Parathyroid adenoma (tissue), 2 donors: ENCODE data around the gene AATK.
"Not testable (repeated sequence)": the region's sequence is repeated elsewhere in the genome, so short reads cannot be mapped to it uniquely, and the experiment has no call there.

Experiments used
- H2AFZ ChIP-seq: fragments of 300-600 bp; sonication (generic); one replicate; pipeline ENCODE4 v1.7.0; 2017; ENCODE audit warnings: antibody characterized with exemption, mild to moderate bottlenecking
- H3K27ac ChIP-seq: fragments of 300-600 bp; sonication (generic); one replicate; pipeline ENCODE4 v1.7.0; 2017
- H3K27me3 ChIP-seq: fragments of 300-600 bp; sonication (generic); one replicate; pipeline ENCODE4 v1.7.0; 2017; ENCODE audit warnings: low read length; ENCODE audit not compliant: control insufficient read depth, insufficient read depth
- H3K36me3 ChIP-seq: fragments of 300-600 bp; sonication (generic); one replicate; pipeline ENCODE4 v1.7.0; 2017; ENCODE audit warnings: low read length; ENCODE audit not compliant: control insufficient read depth, insufficient read depth
- H3K4me1 ChIP-seq: fragments of 300-600 bp; sonication (generic); one replicate; pipeline ENCODE4 v1.7.0; 2017; ENCODE audit warnings: control low read depth
- H3K4me2 ChIP-seq: fragments of 300-600 bp; sonication (generic); one replicate; pipeline ENCODE4 v1.7.0; 2017; ENCODE audit warnings: low read length
- H3K4me3 ChIP-seq: fragments of 300-600 bp; sonication (generic); one replicate; pipeline ENCODE4 v1.7.0; 2017; ENCODE audit warnings: low read depth, low read length
- H3K79me2 ChIP-seq: fragments of 300-600 bp; sonication (generic); one replicate; pipeline ENCODE4 v1.7.0; 2017; ENCODE audit warnings: control low read depth
- H3K9ac ChIP-seq: fragments of 300-600 bp; sonication (generic); one replicate; pipeline ENCODE4 v1.7.0; 2017; ENCODE audit warnings: mild to moderate bottlenecking
- H3K9me3 ChIP-seq: fragments of 300-600 bp; sonication (generic); one replicate; pipeline ENCODE4 v1.7.0; 2017; ENCODE audit warnings: low read length; ENCODE audit not compliant: control insufficient read depth
- TF ChIP-seq, protein P1 (sequence below): fragments of 300-600 bp; sonication (generic); IDR thresholded peaks from one replicate; pipeline ENCODE4 v1.7.0; 2017; ENCODE audit warnings: antibody characterized with exemption, mild to moderate bottlenecking
- donor health status: primary hyperparathyroidism.

AATK gene

DNA sequence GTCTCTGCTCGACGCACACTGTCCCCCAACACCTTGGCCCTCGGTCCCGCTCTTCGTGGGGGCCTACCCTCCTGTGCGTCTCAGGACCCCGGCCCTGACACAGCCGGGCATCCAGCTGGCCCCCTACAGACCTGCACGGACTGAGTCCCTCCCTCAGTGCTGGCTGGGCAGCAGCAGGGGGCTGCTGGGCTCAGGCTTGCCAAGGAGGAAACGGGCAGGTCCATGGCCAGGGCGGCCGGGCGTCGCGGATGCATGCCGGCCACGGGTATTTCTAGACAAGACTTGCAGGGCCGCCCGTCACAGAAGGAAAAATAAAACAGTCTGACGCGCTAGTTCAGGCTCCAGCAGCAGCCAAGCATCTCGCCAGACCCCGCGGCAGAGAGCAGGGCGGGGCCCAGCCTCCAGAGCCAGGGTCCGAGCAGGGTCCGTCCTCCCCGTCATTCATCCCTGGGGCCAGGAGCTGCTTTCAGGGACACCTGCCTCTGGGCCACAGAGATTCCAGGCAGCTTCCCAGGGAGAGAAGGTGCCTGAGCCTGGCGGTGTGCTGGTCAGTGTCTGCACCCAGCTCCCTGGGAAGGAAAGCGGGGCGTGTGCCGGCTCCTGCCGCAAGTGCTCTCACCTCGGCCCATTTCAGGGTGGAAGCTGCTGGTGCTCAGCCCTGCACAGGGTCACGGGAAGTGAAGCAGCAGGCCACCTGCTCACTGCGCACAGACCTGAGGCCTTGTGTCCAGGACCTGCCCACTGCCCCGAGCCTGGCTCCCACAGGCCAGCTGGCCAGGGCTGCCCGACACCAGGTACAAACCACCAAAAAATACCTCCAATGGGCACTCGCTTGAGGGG lies 8.0 kb downstream of the AATK start:
- Histone ChIP-seq H3K9me3 (no peaks in the 10 kb centered on the region), H3K27me3 (no peaks in the 10 kb centered on the region), H3K9ac (no peak overlapping the region), H3K27ac (no peak overlapping the region), H2AFZ (no peak overlapping the region), H3K4me1 (no peaks in the 10 kb centered on the region), H3K4me2 (no peak overlapping the region), H3K36me3 (no peaks in the 10 kb centered on the region), H3K79me2 (no peaks in the 10 kb centered on the region), H3K4me3 (no peak overlapping the region)
- TF ChIP-seq, protein P1, sequence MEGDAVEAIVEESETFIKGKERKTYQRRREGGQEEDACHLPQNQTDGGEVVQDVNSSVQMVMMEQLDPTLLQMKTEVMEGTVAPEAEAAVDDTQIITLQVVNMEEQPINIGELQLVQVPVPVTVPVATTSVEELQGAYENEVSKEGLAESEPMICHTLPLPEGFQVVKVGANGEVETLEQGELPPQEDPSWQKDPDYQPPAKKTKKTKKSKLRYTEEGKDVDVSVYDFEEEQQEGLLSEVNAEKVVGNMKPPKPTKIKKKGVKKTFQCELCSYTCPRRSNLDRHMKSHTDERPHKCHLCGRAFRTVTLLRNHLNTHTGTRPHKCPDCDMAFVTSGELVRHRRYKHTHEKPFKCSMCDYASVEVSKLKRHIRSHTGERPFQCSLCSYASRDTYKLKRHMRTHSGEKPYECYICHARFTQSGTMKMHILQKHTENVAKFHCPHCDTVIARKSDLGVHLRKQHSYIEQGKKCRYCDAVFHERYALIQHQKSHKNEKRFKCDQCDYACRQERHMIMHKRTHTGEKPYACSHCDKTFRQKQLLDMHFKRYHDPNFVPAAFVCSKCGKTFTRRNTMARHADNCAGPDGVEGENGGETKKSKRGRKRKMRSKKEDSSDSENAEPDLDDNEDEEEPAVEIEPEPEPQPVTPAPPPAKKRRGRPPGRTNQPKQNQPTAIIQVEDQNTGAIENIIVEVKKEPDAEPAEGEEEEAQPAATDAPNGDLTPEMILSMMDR, result no peak

DNA sequence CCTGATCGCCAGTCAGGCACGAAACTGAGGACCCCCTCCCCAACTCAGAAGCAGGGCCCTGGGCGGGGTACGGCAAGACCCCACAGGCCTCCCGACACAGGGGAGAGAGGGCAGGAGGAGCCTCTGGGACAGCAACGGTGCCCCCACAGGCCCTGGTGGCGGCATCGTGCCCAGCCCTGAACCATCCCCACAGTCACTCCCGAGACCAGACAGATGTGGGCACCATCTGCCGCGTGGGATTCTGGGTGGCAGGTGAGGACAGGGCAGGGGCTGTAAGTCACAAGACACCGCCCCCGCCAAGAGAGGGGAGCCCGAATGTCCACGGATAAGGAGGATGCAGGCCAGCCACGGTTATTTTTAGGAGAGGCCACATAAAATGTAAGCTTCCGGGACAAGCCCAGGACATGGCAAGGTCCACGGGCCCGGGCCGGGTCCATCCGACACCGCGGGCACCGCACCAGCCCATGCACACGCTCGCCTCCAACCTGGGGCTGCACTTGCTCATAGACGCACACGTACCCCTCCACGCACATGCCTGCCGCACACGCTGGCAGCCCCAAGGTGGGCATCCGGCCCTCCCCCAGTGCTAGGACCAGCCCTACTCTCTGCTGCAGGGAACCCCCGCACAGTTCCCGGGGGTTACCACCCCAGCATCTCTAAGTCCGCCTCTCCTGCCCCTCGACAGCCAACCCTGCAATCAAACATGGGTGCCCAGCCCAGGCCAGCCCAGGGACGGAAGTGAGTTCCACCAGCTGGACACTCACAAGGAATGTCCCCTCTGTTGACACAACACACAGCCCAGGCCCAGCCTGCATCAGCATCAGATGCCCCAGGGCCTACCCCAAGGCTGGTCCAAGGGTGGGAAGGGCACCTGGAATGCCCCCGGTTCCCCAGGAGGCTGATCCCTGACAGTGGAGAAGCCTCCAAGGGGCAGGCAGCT lies 8.9 kb downstream of the AATK start:
- H3K4me1 ChIP-seq, result no peaks in the 10 kb centered on the region
- no peaks in the 10 kb centered on the region for H3K9me3 ChIP-seq
- TF ChIP-seq, protein P1, result no peak
- H3K9ac ChIP-seq, result no peak overlapping the region
- H3K27me3 ChIP-seq, result no peaks in the 10 kb centered on the region
- H3K27ac ChIP-seq, result no peak overlapping the region
- no peak overlapping the region for H2AFZ ChIP-seq
- no peaks in the 10 kb centered on the region for H3K36me3 ChIP-seq
- no peaks in the 10 kb centered on the region for H3K79me2 ChIP-seq
- H3K4me3 ChIP-seq, result no peak overlapping the region
- H3K4me2 ChIP-seq, result no peak overlapping the region

DNA sequence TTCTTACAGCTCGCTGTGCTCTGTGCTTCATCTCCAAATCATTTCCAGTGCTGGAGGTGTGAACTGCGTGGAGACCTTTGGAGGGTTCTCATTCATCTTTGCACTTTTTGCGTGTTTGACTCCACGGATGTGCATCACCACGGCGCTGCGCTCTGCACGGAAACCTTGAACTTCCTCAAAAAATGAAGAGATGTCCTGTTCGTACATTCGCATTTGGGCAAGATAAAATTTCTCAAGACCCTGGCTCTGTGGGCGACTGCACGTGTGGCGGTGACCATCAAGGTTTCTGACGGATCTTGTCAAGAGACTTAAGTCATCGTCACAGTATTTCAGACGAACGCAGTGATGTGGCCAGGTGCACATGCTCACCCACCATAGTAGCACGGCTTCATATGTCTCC lies 11.1 kb downstream of the AATK start:
- Histone ChIP-seq H3K9me3 (no peaks in the 10 kb centered on the region), H3K27ac (no peak overlapping the region), H3K36me3 (no peaks in the 10 kb centered on the region), H3K9ac (no peak overlapping the region), H3K27me3 (no peaks in the 10 kb centered on the region), H3K79me2 (no peaks in the 10 kb centered on the region), H3K4me1 (no peaks in the 10 kb centered on the region), H2AFZ (no peak overlapping the region), H3K4me2 (no peak overlapping the region), H3K4me3 (no peak overlapping the region)
- TF ChIP-seq, protein P1, result no peak

DNA sequence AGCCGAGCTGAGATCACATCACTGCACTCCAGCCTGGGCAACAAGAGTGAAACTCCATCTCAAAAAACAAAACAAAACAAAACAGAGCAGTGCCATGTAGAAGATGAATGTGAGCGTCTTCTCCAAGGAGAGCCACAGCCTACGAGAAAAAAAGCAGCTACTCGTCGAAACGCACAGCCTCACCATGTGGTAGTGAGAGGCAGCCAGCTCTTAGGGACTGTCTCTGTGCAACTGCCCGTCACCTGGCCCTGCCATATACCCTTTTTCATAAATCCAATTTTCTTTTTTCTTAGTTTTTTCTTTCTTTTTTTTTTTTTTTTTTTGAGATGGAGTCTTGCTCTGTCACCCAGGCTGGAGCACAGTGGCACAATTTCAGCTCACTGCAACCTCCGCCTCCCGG lies 12.0 kb downstream of the AATK start:
- H3K79me2 ChIP-seq, H3K36me3 ChIP-seq, H2AFZ ChIP-seq, H3K9me3 ChIP-seq, H3K4me2 ChIP-seq, H3K27me3 ChIP-seq, H3K9ac ChIP-seq, H3K4me3 ChIP-seq, H3K27ac ChIP-seq, H3K4me1 ChIP-seq: not testable (repeated sequence)

DNA sequence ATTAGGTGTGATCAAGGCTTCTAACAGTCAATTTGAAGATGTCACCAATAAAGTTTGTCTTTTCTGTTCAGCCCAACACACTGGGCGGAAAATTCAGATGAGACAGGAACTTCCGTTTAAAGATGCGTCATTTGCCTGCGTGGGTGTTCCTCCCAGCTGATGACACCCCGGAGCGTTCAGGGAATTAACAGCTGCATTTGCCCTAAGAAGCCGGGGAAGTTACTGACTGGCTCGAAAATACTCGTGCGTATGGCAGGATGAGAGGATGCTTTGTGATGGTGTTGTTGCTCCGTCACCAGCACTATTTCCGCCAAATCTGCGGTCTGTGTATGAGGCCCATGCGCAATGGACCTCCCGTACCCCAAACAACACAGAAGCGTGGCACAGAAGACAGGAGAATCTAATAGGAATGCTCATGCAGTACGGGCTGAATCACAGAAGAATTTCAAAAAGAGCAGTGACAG lies 12.6 kb downstream of the AATK start:
- TF ChIP-seq, protein P1, result no peak
- H3K27ac ChIP-seq, result no peak overlapping the region
- H3K9ac ChIP-seq, result no peak overlapping the region
- H3K4me1 ChIP-seq, result no peaks in the 10 kb centered on the region
- H3K9me3 ChIP-seq, result no peaks in the 10 kb centered on the region
- H3K79me2 ChIP-seq, result no peaks in the 10 kb centered on the region
- no peaks in the 10 kb centered on the region for H3K27me3 ChIP-seq
- no peak overlapping the region for H2AFZ ChIP-seq
- no peak overlapping the region for H3K4me3 ChIP-seq
- H3K36me3 ChIP-seq, result no peaks in the 10 kb centered on the region
- H3K4me2 ChIP-seq, result no peak overlapping the region
